ENCODE measurements around the gene DNAJC18. TPM values are rescaled to one million over a fixed set of nuclear protein-coding genes. Genes with fewer than 3 reads are reported as not detected.

DNAJC18 gene
- total and polyA plus RNA-seq, 2 of the 4 experiments (the other 2 are of a cell fraction) = 8.5 to 11.1 TPM

- H4K8ac ChIP-seq (ENCODE audit: low read depth in 2 of 2, low read length in 2 of 2) = no peak overlapping the region
- H3K18ac ChIP-seq (ENCODE audit: low read depth, low read length) = no peak overlapping the region
- H3K27ac ChIP-seq (ENCODE audit: insufficient read depth, low read length) = no peak overlapping the region
- ATAC-seq (ENCODE audit: low read depth) (no peak), DNase-seq (peak; percentile 43)
- no peak overlapping the region for H2BK15ac ChIP-seq (ENCODE audit: low read depth, low read length)
- no peak overlapping the region for H2BK20ac ChIP-seq (ENCODE audit: low read depth, low read length)
- no peak overlapping the region for H3K4ac ChIP-seq (ENCODE audit: low read depth, low read length)
- H3K23ac ChIP-seq (ENCODE audit: low read depth, low read length) = no peak overlapping the region
- H4K91ac ChIP-seq (ENCODE audit: insufficient read depth, low read depth, low read length) = no peak overlapping the region
- no peak overlapping the region for H3K14ac ChIP-seq (replicated peaks; ENCODE audit: low read depth, low read length)
- no TSS peak for BruUV-seq (replicated peaks)
- H3K9me3 ChIP-seq (ENCODE audit: control insufficient read depth, insufficient read depth, low read length) = no peaks in the 10 kb centered on the region
- intact Hi-C loops (cut with micrococcal nuclease) (no loop called here), dilution Hi-C loops (cut with HindIII; ENCODE audit: low sequenced_read_pairs, unreplicated experiment) (no loop called here), in situ Hi-C loops (cut with MboI; ENCODE audit: low sequenced_read_pairs) (no loop called here)
- H4K5ac ChIP-seq (ENCODE audit: low read depth, low read length) = no peak overlapping the region
- H3K56ac ChIP-seq (ENCODE audit: extremely low read depth, insufficient read depth, low read length) = no peak overlapping the region
- CTCF ChIA-PET = no interaction called here
- H3K4me3 ChIP-seq (ENCODE audit: insufficient read depth, low read depth, low read length) = no peak overlapping the region
- H2AK9ac ChIP-seq (replicated peaks; ENCODE audit: low read depth, low read length, poor library complexity) = no peak overlapping the region
- peaks cover 32% of the 10 kb centered on the region for H3K36me3 ChIP-seq (ENCODE audit: control insufficient read depth, insufficient read depth, low read length)
- peaks cover 26% of the 10 kb centered on the region for H3K9me1 ChIP-seq (ENCODE audit: insufficient read depth, low read length)
- H2AFZ ChIP-seq (replicated peaks; ENCODE audit: low read length, poor library complexity) = no peak overlapping the region
- POLR2A ChIA-PET (ENCODE audit: unreplicated experiment) = no interaction called here
- no peak overlapping the region for H2AK5ac ChIP-seq (ENCODE audit: low read depth, low read length)
- WGBS, 2 experiments (ENCODE audit: extremely low coverage in 2 of 2, insufficient read length in 1 of 2) = 94% methylated on average over 2 of the region's 7 CpGs; no CpG with 5 or more reads in 1 of the 2 experiments
- H3K9ac ChIP-seq (ENCODE audit: low read depth, low read length) = no peak overlapping the region
- H4K20me1 ChIP-seq (ENCODE audit: insufficient read depth, low read length) = peaks cover 22% of the 10 kb centered on the region; the same call in 1 of the 2 replicates
- no peaks in the 10 kb centered on the region for H3K27me3 ChIP-seq (ENCODE audit: control insufficient read depth, insufficient read depth, low read length)
- H3K79me1 ChIP-seq (ENCODE audit: low read depth in 1 of 2, low read length in 2 of 2) = peaks cover 8 to 31% of the 10 kb centered on the region in 2 experiments
- H3K4me2 ChIP-seq (ENCODE audit: low read depth, low read length) = no peak overlapping the region
- no peak overlapping the region for H2BK5ac ChIP-seq (ENCODE audit: low read depth, low read length, poor library complexity, severe bottlenecking)
- H2BK120ac ChIP-seq (ENCODE audit: low read depth, low read length) = no peak overlapping the region
- peaks cover 11% of the 10 kb centered on the region for H3K4me1 ChIP-seq (ENCODE audit: control insufficient read depth, insufficient read depth, low read length)
- TF ChIP-seq POLR2A (IDR thresholded peaks at IDR 0.05; ENCODE audit: low read depth, low read length) (no peak), CHD1 (IDR thresholded peaks at IDR 0.05; ENCODE audit: low read depth, low read length) (no peak), CEBPB (IDR thresholded peaks at IDR 0.05; ENCODE audit: low read depth, low read length) (no peak), RCOR1 (IDR thresholded peaks at IDR 0.05; ENCODE audit: insufficient replicate concordance, low read length) (no peak), MAZ (IDR thresholded peaks at IDR 0.05; ENCODE audit: borderline replicate concordance, low read depth, low read length) (no peak), NFE2L2 (IDR thresholded peaks at IDR 0.05; ENCODE audit: low read depth, low read length) (no peak), BHLHE40 (IDR thresholded peaks at IDR 0.05; ENCODE audit: low read depth, low read length) (no peak), USF2 (IDR thresholded peaks at IDR 0.05; ENCODE audit: low read depth, low read length) (no peak), RAD21 (IDR thresholded peaks at IDR 0.05; ENCODE audit: low read length) (no peak), MXI1 (IDR thresholded peaks at IDR 0.05; ENCODE audit: borderline replicate concordance, low read depth, low read length) (no peak), CTCF (conservative IDR thresholded peaks at IDR 0.05; ENCODE audit: low read depth, low read length) (no peak), RFX5 (IDR thresholded peaks at IDR 0.05; ENCODE audit: low read depth, low read length) (no peak), FOS (IDR thresholded peaks at IDR 0.05; ENCODE audit: low read depth, low read length) (no peak), SMC3 (IDR thresholded peaks at IDR 0.05; ENCODE audit: low read depth, low read length) (no peak)
- TF ChIP-seq, protein P1, sequence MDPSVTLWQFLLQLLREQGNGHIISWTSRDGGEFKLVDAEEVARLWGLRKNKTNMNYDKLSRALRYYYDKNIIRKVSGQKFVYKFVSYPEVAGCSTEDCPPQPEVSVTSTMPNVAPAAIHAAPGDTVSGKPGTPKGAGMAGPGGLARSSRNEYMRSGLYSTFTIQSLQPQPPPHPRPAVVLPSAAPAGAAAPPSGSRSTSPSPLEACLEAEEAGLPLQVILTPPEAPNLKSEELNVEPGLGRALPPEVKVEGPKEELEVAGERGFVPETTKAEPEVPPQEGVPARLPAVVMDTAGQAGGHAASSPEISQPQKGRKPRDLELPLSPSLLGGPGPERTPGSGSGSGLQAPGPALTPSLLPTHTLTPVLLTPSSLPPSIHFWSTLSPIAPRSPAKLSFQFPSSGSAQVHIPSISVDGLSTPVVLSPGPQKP (IDR thresholded peaks at IDR 0.05; ENCODE audit: borderline replicate concordance, low read depth, low read length) = no peak
Observed at GRCh38 chr5:139371482-139372435, 67.6 kb downstream of the DNAJC18 start.
